NCI-H2171 treated with DMSO at 0.1 percent for 48 hours (cell line): ENCODE data around the gene ARPC4.
A peak's percentile ranks its signal among the peaks of the same experiment; 100 is the strongest.

Experiments
- DNase-seq: peaks from one replicate; lab custom pipeline; 2025; lab: John Stamatoyannopoulos, UW

Gene ARPC4

GRCh38 chr3:9792405-9793160 is at the start of gene ARPC4, which contains the start of gene TADA3:
TSS of gene ARPC4 (plus strand) at chr3:9793082. CDS start at chr3:9793122, 40 bp downstream.
TSS of gene TADA3 (minus strand) at chr3:9792473. CDS start at chr3:9791466, 1,007 bp downstream.
- peak; percentile 89 for DNase-seq

GRCh38 chr3:9743548-9743947 is 49.3 kb upstream of the ARPC4 start:
- no peak for DNase-seq

GRCh38 chr3:9744162-9744561 is 48.7 kb upstream of the ARPC4 start:
- no peak for DNase-seq

GRCh38 chr3:9745521-9745920 is 47.4 kb upstream of the ARPC4 start:
- no peak for DNase-seq

- DNase-seq = no peak
Measured at GRCh38 chr3:9746330-9746729, 46.6 kb upstream of the ARPC4 start.

GRCh38 chr3:9747267-9747666 is 45.6 kb upstream of the ARPC4 start:
- DNase-seq = no peak

- DNase-seq = no peak
Measured at GRCh38 chr3:9748031-9748430, 44.9 kb upstream of the ARPC4 start.

- no peak for DNase-seq
Measured at GRCh38 chr3:9749296-9749644, 43.6 kb upstream of the ARPC4 start.

- peak; percentile 93 for DNase-seq
Measured at GRCh38 chr3:9749645-9750555, 43.0 kb upstream of the ARPC4 start, which contains the start of gene OGG1. TSS of gene OGG1 (plus strand) at chr3:9749952. CDS start at chr3:9750287, 335 bp downstream.

GRCh38 chr3:9750556-9751411 is 42.1 kb upstream of the ARPC4 start:
- DNase-seq = no peak

- DNase-seq = no peak
Measured at GRCh38 chr3:9754678-9755077, 38.2 kb upstream of the ARPC4 start.

- DNase-seq = no peak
Measured at GRCh38 chr3:9757427-9757826, 35.5 kb upstream of the ARPC4 start.

GRCh38 chr3:9760779-9761505 is 31.9 kb upstream of the ARPC4 start:
- DNase-seq = no peak

GRCh38 chr3:9761919-9762318 is 31.0 kb upstream of the ARPC4 start:
- no peak for DNase-seq

GRCh38 chr3:9762871-9763270 is 30.0 kb upstream of the ARPC4 start:
- no peak for DNase-seq

- DNase-seq = no peak
Measured at GRCh38 chr3:9765865-9766264, 27.0 kb upstream of the ARPC4 start.

GRCh38 chr3:9767418-9767817 is 25.5 kb upstream of the ARPC4 start:
- DNase-seq = no peak

- no peak for DNase-seq
Measured at GRCh38 chr3:9768141-9768775, 24.6 kb upstream of the ARPC4 start.

- no peak for DNase-seq
Measured at GRCh38 chr3:9769012-9769411, 23.9 kb upstream of the ARPC4 start.

- peak; percentile 40 for DNase-seq
Measured at GRCh38 chr3:9769426-9770275, 23.2 kb upstream of the ARPC4 start, which contains the start of gene CAMK1. TSS of gene CAMK1 (minus strand) at chr3:9769947. CDS start at chr3:9767749, 2,198 bp downstream.
